GM21423 (cell line): ENCODE measurements around the gene IREB2.

Experiments used
- ATAC-seq: cut with Tn5 transposase; IDR thresholded peaks from one replicate; pipeline ENCODE4 v1.9.1; 2021; ENCODE audit warnings: mild to moderate bottlenecking, moderate library complexity; ENCODE audit not compliant: unreplicated experiment

Gene IREB2

GRCh38 chr15:78406016-78406585, 31.9 kb upstream of the IREB2 start:
- no peak for ATAC-seq

DNA sequence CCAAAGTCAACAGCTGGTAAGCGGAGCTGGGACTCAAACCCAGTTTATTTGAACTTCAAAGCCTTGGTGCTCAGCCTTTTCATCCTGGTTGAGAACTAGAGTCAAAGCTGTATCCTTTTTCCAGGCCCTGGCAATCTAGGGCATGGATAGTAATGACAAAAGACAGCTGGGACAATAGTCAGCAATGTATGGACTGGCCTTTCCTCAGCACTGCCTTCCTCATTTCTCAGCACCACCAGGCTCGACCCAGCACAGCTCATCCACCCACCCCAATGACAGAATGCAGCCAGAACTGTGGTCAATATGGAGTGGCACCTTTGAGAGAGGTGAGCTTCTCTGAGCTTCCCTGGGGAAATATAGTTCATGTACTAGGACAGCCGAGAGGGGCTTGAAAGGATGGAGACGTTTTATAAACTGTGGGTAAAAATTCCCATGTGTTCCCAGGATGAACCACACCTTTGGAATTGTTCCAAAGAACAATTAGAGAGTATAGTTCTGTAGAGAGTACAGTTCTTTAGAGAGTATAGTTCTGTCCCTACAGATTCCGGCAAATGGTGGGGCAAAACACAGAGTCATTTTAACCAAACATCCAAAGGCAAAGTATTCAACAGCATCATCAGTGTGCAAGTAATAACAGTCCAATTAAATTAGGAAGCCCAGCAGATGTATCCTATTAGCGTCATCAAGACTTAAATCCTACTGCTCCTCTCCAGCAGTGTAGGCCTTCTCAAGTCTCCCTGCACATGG, 30.2 kb upstream of the IREB2 start:
- no peak for ATAC-seq

DNA sequence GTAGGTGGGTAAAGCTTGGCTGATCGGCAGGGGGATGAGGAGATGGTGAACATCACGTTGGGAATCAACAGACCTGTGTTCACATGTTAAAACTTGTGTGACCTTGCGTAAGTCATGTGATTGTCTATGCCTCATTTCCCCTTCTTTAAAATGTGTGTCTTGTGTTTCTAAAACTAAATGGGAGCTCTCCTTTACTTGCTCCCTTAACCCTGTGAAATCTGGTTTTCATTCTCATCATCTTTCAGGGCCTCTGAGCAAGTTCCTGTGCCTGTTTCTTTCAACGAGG, 29.7 kb upstream of the IREB2 start:
- no peak for ATAC-seq

DNA sequence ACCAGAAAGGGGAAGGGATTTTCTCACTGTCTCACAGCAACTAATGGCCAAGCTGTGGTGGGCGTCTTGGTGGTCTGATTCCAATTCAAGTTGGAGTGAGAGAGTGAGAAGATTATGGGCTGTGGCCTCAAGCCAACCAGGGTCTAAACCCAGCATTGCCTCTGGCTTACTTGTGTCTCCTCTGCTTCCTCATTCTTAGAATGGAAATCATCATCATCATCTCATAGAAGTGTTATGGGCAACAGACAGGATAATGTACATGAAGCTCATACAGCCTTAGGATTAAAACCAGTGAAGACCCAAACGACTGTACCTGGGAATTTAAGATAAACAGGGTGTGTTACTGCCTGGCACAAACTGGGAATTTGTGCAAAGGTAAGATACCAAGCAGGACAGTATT, 29.1 kb upstream of the IREB2 start:
- ATAC-seq = no peak

DNA sequence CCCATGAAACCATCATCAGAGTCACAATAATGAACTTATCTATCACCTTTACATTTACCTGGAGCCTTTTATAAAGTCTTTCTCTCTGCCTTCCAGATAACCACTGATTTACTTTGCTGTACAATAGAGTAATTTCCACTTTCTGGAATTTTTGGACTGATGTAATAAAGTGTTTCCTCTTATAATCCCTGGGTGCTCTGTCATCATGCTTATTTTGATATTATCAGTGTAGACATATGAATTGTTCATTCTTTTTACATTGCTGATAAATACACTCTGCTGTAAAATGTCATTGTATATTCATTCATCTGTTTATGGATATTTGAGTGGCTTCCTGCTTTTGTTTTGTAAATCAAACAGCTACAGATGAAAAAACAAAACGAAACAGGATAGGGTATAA, 27.0 kb upstream of the IREB2 start:
- no peak for ATAC-seq

- no peak for ATAC-seq
Measured at GRCh38 chr15:78414621-78415250, 23.3 kb upstream of the IREB2 start.

DNA sequence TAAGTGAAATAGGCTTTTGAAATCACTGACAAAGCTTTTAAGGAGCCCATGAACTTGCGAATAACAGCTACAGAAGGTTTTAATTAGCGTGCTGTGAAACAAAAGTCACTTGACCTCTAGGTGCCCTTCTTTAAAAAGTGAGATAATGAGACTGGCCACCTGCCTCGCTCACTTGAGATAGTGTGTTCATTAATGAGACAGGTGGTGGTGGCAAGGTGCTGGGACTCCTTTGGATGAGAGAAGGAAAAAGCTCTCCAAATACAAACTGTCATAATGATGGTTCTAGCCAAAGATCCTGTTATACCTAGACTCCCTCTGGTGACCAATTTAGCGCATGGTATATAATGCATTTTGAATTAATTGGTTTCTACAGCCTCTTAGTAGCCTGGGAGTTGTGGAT, 22.7 kb upstream of the IREB2 start:
- ATAC-seq = no peak

DNA sequence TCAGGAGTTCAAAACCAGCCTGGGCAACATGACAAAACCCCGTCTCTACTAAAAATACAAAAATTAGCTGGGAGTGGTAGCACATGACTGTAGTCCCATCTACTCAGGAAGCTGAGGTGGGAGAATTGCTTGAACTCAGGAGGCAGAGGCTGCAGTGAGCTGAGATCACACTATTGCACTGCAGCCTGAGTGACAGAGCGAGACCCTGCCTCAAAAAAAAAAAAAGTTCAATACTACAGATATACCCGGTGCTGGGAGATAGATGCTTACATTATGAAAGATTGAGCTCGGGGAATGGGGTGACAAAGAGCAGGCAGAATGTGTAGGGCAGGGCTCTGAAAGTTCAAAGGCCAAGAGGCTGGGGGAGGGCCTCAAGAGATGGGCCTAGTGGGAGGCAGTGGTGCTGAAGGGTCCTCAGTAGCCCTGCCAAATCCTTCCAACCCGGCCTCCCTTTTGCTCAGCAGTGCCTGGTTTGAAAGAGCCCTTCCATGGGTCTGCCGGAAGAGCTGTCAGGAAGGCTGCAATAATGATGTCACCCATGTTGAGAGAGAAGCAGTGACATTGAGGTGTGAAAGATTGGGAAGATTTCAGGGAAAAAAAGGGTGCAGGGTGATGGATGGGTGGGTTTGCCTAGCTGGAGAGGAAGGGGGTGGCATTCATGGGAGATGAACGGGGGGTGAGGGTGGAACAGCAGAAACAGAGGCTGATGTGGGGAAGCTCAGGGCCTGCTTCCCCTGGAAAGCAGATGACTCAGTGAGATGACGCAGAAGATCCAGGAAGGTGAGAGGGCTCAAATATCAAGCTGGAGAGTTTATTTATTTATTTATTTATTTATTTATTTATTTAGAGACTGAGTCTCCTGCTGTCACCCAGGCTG, 20.0 kb upstream of the IREB2 start:
- ATAC-seq = no peak

DNA sequence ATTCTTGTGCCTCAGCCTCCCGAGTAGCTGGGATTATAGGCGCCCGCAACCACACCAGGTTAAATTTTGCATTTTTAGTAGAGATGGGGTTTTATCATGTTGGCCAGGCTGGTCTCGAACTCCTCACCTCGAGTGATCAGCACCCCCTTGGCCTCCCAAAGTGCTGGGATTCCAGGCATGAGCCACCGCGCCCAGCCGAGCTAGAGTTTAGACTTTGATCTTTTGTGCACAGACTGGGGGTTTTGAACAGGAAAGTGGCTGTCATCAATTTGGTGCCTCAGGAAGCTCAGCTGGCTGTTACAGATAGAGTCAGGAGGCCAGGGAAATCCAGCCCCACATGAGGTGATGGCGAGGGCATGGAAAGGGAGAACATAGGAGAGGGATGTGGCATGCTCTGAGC, 19.3 kb upstream of the IREB2 start:
- no peak for ATAC-seq

DNA sequence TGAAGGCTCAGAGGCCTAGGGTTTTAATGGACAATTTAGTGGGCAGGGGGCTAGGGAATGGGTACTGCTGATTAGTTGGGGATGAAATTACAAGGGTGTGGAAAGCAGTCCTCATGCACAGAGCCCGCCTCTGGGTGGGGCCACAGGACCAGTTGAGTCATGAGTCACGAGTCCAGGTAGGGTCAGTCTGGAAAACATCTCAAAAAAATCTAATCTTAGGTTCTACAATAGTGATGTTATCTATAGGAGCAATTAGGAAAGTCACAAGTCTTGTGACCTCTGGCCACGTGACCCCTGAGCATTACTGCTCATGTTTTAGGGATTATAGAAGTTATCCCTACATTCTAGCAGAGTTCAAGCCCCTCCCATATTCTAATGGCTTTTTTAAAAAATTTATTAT, 18.6 kb upstream of the IREB2 start:
- no peak for ATAC-seq

GRCh38 chr15:78420220-78420619, 17.8 kb upstream of the IREB2 start:
- ATAC-seq = no peak

DNA sequence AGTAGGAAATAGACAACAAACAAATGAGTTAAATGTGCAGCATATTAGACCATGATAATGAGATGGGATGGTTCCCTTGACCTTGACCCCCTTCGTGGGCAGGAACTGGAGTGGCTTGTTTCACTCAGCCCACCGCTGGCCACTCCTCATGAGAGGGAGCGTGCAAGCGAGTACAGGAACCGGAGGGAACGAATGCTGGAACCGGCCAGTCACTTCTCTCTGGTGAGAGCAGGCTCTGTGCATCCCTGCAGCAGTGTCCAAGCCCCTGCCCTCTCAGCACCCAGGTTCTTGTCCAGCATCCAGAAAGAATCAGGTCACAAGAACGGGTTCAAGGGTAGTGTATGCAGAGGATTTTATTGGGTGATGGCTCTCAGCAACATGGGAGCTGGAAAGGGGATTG, 17.2 kb upstream of the IREB2 start:
- no peak for ATAC-seq

DNA sequence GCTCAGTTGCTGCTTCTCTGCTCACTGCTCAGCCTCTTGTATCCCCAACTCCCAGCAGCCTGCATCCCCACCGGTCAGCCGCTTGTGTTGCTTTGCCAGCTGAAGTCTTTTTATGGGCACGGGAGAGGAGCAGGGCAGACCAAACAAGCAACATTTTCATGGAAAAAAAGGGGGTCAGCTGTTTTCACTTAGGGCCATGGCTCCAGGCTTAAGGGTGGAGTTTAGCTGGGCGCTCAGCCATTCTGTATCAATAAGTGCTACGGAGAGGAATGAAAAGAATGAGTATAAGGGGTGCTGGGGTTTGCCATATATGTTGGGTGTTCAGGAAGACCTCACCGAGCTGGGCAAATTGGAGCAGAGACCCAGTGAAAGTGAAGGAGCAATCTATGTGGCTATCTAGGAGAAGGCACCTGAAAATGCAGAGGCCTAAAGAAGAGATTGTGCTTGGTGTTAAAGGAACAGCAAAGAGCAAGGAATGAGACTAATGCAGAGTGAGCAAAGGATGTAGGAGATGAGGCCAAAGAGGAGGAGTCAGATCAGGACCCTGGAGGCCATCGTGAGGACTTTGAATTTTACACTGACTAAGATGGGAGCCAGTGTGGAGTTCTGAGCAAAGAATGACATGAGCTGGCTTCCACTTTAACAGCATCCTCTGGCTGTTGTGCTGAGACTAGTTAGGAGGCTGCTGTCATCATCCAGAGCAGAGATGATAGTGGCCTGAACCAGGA, 16.6 kb upstream of the IREB2 start:
- ATAC-seq = no peak

DNA sequence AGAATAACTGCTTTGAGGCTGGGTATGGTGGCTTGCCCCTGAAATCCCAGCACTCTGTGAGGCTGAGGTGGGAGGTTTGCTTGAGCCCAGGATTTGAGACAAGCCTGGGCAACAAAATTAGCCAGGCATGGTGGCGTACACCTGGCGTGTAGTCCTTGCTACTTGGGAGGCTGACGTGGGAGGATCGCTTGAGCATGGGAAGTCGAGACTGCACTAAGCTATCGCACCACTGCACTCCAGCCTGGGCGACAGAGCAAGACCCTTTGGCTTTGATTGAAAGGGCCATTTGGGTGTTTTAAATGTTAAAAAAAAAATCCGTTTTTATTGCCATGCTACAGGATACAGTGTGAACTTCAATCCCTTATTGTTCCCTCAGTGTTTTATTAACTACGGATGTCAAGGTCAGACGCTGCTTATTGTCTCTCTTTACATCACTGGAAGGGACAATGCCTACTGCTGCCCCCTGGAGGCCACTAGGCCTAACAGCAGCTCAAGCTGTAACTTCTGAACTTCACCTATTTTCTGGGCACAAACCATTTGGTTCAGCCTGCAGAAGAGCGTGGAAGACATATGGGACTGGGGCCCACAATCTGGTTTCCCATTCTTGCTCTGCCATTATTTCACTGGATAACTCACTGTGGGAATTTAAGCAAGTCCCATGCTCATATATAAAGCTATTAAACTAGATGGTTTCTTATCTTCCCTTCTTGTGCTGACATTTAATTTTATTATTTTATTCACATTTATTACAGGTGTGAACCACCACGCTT, 15.3 kb upstream of the IREB2 start:
- no peak for ATAC-seq

DNA sequence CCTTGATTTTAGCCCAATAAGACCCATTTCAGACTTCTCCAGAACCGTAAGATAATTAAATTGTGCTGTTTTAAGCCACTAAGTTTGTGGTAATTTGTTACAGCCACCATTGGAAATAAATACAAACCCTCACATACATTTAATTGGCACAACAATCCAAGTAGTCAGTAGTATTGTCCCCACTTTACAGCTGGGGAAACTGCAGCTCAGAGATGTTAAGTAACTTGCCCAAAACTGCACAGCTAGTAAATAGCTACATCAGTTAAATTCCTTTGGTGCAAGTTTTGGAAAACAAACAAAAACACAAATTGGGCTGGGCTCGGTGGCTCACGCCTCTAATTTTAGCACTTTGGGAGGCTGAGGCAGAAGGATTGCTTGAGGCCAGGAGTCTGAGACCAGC, 13.3 kb upstream of the IREB2 start:
- ATAC-seq = no peak

GRCh38 chr15:78425643-78426042, 12.4 kb upstream of the IREB2 start:
- ATAC-seq = no peak

DNA sequence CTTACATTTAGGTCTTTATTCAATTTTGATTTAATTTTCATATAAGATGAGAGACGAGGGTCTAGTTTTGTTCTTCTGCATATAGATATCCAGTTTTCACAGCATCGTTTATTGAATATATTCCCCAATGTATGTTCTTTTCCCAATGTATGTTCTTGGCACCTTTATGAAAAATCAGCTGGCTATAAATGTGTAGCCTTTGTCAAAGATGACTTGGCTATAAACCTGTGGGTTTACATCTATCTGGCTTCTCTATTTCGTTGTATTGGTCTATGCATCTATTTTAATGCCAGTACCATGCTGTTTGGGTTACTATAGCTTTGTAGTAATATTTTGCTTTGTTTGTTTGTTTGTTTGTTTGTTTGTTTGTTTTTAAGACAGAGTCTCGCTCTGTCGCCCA, 11.7 kb upstream of the IREB2 start:
- no peak for ATAC-seq

DNA sequence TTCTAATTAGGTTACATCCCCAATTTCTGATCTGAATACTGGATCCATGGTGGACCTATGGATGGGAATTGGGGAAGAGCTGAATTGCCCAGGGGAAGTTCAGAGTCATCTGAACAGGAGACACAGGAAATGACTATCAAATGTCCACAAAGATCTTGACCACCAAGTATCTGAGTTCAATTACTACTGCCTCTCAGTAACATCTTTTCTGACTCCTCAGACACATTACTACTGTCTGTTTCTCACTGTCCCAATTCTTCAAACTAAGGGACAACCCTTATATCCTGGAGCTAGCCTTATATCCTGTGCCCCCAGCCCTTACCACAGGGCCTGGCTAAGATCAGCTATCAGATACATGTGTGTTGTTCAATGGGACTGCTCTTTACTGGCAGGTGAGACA, 10.1 kb upstream of the IREB2 start:
- ATAC-seq = no peak

DNA sequence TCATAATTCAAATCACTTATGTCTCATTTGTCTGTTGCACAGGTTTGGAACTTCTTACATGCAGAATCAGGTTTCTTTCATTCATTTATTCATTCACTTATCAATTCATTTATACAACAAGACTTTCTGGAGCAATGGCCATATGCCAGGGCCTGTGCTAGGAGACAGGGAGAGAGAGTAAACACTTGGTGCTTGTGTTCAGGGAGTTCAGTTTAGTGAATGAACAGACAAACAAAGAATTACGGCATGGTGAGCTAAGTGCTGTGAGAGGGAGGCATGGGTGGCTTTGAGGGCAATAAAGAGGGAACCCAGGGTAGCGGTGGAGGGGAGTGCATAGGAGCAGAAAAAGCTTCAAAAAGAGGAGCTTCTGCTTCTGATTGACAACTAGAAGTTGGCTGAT, 8.5 kb upstream of the IREB2 start:
- ATAC-seq = no peak

GRCh38 chr15:78431955-78432354, 6.1 kb upstream of the IREB2 start:
- ATAC-seq = no peak
